Fibroblast of lung (primary cell): Measurements from ENCODE around the gene TADA2A.

Source experiments
- EZH2 ChIP-seq: IDR thresholded peaks from 2 replicates; pipeline ENCODE4 v1.5.1; 2012; ENCODE audit warnings: low read length, control low read depth, mild to moderate bottlenecking; ENCODE audit errors: missing control alignments
- TF ChIP-seq, protein P1 (sequence below), 2 donors: IDR thresholded peaks in 1 of 2; conservative IDR thresholded peaks in 1 of 2; 1 replicate in 1 of 2; 2 replicates in 1 of 2; pipeline ENCODE4 v1.5.1; 2011 to 2012; ENCODE audit warnings: low read length in 2 of 2, control low read depth in 1 of 2, inconsistent platforms in 1 of 2, low read depth in 1 of 2, mild to moderate bottlenecking in 1 of 2

DNA sequence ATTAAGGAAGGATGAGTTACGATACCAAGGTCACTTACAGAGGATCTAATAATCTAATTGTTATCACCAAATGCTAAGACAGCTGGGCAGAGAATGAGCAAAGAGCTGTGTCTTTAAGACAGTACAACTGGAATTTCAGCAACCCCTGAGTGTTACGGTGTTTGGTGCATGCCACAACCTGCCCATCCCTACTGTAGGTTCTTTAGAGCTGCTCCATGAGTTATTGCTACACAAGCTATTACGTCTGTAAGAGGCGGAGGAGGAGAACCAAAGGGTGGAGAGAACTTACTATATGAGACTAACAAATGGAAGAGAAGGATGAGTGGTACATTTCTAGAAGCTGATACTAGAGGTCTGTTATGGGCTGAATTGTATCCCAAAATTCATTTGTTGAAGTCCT, 45.1 kb upstream of the TADA2A start:
- TF ChIP-seq, protein P1, sequence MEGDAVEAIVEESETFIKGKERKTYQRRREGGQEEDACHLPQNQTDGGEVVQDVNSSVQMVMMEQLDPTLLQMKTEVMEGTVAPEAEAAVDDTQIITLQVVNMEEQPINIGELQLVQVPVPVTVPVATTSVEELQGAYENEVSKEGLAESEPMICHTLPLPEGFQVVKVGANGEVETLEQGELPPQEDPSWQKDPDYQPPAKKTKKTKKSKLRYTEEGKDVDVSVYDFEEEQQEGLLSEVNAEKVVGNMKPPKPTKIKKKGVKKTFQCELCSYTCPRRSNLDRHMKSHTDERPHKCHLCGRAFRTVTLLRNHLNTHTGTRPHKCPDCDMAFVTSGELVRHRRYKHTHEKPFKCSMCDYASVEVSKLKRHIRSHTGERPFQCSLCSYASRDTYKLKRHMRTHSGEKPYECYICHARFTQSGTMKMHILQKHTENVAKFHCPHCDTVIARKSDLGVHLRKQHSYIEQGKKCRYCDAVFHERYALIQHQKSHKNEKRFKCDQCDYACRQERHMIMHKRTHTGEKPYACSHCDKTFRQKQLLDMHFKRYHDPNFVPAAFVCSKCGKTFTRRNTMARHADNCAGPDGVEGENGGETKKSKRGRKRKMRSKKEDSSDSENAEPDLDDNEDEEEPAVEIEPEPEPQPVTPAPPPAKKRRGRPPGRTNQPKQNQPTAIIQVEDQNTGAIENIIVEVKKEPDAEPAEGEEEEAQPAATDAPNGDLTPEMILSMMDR (conservative IDR thresholded peaks at IDR 0.05 in 1 of 2, IDR thresholded peaks at IDR 0.05 in 1 of 2; ENCODE audit: low read depth in 1 of 2, low read length in 2 of 2), result no peak
- no peak for TF ChIP-seq EZH2
